GM21576 (cell line): Measurements from ENCODE around the gene ITIH5.
"Not testable (repeated sequence)": the region's sequence is repeated elsewhere in the genome, so short reads cannot be mapped to it uniquely, and the experiment has no call there.

Experiments used
- ATAC-seq: cut with Tn5 transposase; IDR thresholded peaks from one replicate; pipeline ENCODE4 v1.9.1; 2021; ENCODE audit warnings: mild to moderate bottlenecking, moderate library complexity; ENCODE audit not compliant: unreplicated experiment

ITIH5 gene

DNA sequence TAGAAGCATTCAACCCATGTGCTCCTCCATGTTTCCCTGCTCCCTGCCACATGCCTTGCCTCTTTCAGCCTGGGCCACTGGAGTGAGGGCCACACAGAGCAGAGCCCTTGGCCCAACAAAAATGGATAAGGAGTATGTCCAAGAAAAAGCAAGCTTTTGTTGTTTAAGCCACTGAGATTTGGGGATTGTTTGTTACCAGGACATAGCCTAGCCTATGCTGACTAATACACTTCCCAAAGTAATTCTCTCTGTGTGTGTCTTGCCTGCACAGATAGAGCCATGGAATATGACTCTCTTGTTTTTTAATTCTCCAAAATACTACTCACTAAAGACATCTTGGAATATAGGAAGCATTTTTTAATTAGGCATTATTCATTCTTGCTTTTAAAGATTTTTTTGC, 22.8 kb upstream of the ITIH5 start:
- no peak for ATAC-seq

- peak; percentile 98 for ATAC-seq
These were observed 20.6 kb upstream of the ITIH5 start for GRCh38 chr10:7687228-7687907.

DNA sequence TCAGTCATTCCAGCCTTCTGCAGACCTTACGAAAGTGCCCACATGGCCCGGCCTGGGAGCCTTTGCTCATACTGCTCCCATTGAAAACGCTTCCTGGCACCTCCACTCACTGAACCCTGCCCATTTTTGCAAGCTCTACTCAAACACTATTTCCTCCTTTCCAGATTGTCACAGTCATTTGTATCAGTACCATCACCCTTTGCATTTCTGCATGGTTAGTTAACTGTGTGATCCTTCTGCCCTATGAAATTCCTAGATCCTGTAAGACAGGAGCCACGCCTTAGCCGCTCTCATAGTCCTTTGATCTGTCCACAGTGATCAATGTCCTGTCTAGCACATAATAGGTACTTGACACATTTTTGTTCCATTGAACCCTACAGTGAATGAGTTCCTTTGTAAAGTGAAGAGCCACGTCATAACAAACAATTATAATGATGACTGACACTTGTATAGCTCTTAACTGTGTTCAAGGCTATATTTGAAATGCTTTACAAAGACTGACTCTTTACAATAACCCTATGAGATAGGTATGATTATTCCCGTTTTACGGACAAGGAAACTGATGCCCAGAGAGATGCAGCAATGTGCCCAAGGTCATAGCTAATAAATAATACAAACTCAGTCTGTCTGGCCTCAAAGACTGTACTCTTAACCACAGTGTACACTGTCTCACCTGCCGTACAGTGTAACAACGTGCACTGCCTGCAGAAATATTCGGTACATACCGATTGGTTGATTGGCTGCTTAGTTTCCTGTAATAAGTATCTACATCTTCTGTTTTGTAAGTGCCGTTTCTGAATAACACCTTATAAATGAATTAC, 19.8 kb upstream of the ITIH5 start:
- ATAC-seq: no peak

DNA sequence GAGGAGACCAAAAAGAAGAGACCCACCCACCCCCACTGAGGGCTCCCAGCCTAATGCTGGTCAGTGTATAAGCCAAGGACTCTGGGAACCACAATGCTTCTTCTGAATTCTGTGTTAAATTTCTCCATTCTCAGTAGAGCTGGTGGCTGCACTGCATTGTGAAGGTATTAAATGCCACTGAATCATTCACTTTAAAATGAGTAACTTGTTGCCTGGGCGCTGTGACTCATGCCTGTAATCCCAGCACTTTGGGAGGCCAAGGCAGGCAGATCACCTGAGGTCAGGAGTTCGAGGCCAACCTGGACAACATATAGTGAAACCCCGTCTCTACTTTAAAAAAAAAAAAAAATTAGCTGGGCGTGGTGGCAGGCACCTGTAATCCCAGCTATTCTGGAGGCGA, 13.3 kb upstream of the ITIH5 start:
- not testable (repeated sequence) for ATAC-seq

GRCh38 chr10:7679256-7679655, 12.5 kb upstream of the ITIH5 start:
- no peak for ATAC-seq

- no peak for ATAC-seq
These were observed 5.8 kb upstream of the ITIH5 start for GRCh38 chr10:7672341-7673134.

GRCh38 chr10:7670157-7670556, 3.4 kb upstream of the ITIH5 start:
- ATAC-seq: no peak

DNA sequence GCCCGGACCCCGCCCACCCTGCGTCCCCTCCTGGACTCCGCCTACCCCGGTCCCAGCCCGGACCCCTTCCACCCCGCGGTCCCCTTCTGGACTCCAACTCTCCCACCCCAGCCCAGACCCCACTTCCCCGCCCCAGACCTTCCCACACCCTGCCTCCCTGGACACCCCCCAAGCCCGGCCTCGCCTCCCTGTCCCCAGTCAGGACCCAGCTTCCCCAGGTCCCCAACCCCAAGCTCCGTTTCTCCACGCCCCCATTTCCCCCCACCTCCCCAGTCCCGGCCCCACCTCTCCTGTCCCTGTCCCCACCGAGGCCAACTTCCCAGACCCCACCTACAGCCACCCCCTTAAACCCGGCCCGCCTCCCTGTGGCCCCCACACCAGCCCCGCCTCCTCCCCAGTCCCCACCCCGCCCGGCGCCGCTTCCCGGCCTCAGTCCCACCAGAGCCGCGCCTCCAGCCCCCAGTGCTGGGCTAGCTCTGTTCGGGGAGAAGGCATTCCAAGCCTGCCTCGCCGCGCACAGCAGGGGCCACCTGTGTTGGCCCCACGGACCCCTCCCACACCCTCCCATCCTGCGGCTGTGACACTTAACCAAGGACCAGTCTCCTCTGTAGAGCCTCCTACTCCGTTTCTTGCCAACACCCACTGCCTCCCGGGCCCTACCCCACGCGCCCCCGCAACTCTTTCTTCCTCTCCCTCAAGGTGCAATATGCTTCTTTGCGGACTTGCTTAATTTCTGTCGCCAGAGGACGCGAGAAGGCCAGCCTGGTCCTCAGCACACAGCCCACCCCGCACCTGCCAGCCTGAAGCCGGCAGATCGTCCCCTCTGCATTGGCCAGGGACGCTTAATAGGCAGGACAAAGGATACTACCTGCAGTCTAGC, 736 bp upstream of the ITIH5 start:
- no peak for ATAC-seq

DNA sequence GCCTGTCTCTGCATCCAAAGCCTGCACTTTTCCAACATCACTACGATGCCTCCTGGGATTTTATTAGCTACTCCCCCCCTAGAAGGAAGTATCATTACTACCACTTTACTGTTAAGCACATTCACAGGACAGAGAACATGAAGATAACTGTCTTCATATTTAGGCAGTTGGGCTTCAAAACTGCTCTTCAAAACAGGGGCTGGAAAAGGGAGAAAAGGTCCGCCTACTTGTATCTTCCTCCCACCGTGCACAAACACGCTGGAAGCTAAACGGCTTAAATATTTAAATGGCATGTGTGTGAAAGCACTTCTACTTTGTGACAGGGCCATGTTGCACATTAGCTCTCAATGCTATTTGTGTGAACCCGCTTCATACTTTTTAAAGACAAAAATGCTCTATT, 999 bp downstream of the ITIH5 start:
- ATAC-seq: no peak

GRCh38 chr10:7664707-7665106, 2.1 kb downstream of the ITIH5 start:
- ATAC-seq: no peak

DNA sequence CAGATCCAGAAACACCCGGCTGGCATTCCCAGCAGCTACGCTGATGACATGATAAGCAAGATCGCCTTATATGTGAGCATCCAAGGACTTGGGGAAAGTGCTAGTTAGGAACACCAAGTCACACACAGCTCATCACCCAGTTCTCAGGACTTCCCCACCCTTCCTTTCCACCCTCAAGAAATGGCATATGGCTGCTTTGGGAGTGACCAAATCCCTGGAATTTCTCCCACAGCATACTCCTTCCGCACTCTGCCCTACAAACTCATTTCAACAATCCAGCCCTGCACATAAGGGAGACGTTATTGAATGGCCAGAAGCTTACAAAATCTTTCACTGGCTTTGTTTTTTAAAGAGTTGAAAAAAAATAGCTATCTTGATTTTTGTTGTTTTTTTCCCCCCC, 4.2 kb downstream of the ITIH5 start:
- no peak for ATAC-seq

DNA sequence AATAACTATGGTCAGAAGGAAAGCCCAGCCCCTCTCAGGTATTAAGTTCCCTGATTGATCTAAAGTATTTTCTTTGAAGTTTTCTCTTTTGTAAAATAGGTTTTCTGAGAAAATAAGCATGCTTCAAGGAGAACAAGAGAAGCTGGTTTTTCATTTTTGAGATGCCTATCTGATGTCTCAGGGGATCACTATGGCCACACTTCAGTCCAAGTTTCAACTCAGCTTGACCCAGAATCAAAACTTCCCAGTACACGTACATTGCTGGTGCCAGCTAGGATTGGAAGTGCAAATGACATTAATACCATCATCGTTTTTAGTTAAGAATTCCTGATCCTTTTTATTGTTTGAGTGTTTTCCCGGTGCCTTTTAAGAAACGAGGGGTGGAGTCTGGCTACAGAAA, 7.2 kb downstream of the ITIH5 start:
- no peak for ATAC-seq

GRCh38 chr10:7657552-7657951, 9.2 kb downstream of the ITIH5 start:
- ATAC-seq: no peak

GRCh38 chr10:7657079-7657478, 9.7 kb downstream of the ITIH5 start:
- not testable (repeated sequence) for ATAC-seq

DNA sequence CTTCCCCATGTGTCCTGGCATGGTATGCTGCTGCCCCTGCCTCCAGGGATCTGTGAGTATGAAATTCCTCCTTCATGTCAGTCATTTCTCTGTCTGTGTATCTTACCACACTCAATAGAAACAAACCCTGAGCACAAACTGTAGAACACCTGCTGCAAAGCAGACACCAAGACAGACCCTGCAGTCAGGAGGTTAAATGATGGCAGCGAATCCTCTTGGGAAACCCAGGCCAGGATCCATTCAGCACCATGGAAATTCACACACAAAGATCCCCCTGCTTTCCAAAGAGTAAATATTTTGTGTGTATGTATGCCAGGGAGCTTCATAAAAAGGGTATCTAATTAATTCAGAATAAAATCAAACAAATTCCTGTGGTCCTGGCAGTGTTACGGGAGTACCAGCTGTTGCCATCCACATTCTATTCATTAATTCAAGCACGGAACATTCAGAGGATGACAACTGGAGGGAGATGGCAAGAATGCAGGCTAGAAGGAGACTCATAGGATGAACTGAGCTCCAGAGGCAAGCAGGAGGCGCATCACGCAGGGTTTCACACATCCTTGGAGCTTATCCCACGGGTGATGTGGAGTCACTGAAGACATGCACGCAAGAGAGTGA, 14.8 kb downstream of the ITIH5 start:
- no peak for ATAC-seq

DNA sequence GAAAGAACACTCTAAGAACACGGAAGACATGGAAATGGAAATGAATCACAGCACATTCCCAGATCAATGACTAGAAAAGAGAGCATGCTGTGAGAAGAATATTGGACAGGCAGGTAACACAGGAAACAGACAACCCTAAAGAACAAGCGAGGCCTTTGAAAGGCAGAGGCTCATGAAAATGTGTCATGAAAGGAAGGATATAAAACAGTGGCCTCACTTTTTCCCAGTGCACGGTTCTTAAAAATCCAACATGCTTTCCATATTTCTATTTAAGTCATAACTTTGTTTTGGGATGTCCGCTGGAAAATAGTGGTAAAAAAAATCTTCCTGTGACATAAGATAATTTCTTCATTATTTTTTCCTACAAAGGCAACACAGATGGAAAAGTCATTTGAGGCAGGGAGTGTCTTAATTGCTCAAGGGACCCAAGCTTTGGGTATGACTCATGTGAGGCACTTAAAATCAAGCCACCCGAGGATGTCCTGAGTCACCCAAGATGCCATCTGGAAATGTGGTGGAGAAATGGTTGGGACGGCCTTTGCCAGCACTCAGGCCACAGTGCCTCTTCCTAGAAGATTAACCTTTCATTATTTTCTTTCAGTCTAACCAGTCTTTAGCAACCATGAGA, 17.0 kb downstream of the ITIH5 start:
- ATAC-seq: no peak

- ATAC-seq: no peak
These were observed 19.6 kb downstream of the ITIH5 start for GRCh38 chr10:7647062-7647664.

GRCh38 chr10:7642491-7643011, 24.2 kb downstream of the ITIH5 start:
- no peak for ATAC-seq
